NCI-H146 (cell line): ENCODE results near the gene BNIP3.
"Not testable (repeated sequence)": the region's sequence is repeated elsewhere in the genome, so short reads cannot be mapped to it uniquely, and the experiment has no call there.

Experiments
- DNase-seq: peaks from one replicate; lab custom pipeline; 2025; lab: John Stamatoyannopoulos, UW

The BNIP3 gene

DNA sequence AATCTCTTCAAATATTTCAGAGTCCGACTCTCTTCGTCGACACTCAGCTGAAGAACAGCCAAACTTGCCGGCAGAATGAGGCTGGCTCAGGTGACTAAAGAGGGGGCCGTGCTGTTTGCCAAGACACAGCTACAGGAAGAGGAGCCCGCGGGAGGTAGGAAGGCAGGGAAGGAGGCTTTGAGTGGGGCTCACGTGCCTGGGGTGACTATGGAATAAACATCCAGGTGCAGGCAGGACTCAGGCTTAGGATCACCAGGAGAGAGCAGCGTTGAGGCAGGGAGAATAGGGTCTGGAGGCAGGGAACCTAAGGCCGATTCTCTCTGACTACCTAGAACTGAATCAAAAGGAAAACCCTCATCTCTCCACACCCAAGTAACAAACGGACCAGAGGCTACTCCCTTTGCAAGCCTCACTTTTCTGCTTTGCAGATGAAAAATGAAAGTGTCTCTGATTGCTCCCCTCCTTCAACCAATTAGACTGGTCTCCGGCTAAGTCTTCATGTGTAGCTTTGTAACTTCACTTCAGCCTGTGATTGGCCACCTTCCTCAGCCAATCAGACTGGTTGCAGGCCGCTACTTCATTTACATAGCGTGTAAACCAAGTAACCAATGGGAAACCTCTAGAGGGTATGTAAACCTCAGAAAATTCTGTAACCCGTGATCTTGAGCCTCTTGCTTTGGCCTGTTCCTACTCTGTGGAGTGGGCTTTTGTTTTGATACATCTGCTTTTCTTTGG lies 19.7 kb upstream of the BNIP3 start:
- peak; percentile 63 for DNase-seq

- DNase-seq = no peak
These were observed 17.3 kb upstream of the BNIP3 start for GRCh38 chr10:131998845-131999681.

DNA sequence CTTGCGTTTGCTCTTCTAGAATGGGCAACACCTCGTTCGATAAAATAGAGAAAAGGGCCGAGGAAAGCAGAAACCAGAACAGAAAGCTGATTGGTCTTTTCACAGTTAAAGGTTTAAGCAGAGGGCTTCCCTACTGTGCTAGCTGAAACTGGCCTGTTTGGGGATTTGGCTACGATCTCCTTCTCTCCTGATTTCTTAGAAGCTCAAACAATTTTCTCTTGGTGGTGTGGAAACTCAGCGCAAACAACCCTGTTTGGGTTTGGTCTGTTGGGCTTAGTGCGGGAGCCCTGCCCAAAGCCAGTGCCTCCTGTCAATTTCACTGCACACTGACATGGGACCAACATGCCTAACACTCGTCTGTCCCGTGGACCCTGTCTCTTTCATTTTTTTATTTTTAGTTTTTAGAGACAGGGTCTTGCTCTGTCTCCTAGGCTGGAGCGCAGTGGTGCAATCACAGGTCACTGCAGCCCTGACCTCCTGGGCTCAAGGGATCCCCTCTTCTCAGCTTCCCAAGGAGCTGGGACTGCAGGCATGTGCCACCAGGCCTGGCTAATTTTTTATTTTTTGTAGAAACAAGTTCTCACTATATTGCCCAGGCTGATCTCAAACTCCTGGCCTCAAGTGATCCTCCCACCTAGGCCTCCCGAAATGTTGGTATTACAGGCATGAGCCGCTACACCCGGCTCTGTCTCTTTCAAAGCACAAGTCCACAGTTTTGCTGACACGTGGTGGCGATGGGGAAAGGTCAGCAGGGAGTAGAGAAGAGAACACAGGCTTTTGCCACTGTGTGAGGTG lies 16.5 kb upstream of the BNIP3 start:
- DNase-seq = no peak

DNA sequence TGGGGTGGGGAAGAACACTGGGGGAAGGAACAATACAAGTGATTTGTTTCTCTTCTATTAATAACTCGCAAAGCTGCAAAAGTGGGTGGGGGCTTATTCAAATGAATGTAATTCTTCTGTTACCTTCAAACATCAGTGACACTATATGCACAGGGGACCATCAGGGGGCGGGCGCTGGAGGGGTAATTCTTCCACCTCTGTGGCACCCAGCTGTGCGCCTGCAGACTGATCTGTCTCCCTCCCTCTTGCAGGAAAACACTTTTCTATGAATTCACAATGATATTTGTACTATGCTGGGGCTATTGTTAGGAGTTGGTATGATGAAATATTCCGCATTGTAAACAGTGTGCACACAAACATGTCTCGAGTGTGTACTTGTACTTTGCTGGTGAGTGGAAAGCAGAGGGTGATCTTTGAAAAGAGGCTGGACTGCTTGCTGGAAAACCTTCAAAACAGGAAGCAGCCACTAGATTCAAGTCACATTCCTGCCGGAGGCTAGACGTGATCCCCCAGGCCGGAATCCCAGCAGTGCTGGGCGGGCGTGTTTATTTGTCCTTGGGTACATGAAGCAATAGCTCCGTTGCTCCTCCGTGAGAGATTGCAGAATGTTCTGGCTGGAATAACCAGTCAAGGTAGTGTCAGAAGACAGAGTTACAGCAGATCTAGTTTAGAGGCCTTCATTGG lies 15.8 kb upstream of the BNIP3 start:
- DNase-seq = peak; percentile 32

GRCh38 chr10:131996466-131997365 lies 15.0 kb upstream of the BNIP3 start:
- DNase-seq = no peak

DNA sequence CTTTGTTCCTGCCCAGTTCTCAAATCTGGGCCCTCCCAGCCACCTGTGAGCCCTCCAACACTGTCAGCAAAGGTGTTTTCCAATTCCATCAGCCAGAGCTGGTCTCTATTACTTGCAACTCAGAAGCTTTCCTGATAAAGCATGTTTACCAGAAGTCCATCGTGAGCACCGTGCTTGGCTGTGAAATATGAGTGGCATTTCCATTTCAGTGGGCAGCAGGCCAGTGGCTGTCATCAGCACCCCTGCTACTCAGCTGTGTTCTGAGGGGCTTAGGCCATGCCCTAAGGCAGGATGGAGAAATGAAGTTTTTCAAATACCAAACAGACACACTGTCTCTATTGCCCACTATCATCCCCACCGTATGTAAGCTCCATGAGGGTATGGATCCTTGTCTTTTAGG lies 12.7 kb upstream of the BNIP3 start:
- DNase-seq = no peak

DNA sequence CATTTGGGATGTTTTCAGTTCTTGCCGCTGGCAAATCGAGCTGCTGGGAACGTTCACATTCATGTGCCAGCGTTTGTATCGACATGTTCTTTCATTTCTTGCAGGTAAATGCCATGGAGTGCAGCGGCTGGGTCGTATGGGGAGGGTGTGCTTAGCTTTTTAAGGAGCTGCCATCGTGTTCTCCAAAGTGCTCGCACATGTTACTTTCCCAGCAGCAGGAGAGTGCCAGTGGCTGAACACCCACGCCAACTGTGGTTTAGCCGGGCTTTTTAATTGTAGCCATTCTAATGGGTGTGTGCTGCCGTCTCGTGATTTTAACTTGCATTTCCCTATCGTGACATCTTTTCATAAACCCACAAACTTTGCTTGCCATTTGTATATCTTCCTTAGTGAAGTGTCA lies 11.6 kb upstream of the BNIP3 start:
- DNase-seq = no peak

GRCh38 chr10:131991726-131992125 lies 10.0 kb upstream of the BNIP3 start:
- DNase-seq = no peak

- DNase-seq = not testable (repeated sequence)
These were observed 6.1 kb upstream of the BNIP3 start for GRCh38 chr10:131987786-131988185.

DNA sequence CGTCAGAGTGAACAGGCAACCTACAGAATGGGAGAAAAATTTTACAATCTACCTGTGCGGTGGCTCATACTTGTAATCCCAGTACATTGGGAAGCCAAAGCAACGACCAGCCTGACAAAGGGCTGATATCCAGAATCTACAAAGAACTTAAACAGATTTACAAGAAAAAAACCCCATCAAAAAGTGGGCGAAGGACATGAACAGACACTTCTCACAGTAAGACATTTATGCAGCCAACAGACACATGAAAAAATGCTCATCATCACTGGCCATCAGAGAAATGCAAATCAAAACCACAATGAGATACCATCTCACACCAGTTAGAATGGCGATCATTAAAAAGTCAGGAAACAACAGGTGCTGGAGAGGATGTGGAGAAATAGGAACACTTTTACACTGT lies 5.6 kb upstream of the BNIP3 start:
- DNase-seq = not testable (repeated sequence)

- not testable (repeated sequence) for DNase-seq
These were observed 5.1 kb upstream of the BNIP3 start for GRCh38 chr10:131986851-131987250.

DNA sequence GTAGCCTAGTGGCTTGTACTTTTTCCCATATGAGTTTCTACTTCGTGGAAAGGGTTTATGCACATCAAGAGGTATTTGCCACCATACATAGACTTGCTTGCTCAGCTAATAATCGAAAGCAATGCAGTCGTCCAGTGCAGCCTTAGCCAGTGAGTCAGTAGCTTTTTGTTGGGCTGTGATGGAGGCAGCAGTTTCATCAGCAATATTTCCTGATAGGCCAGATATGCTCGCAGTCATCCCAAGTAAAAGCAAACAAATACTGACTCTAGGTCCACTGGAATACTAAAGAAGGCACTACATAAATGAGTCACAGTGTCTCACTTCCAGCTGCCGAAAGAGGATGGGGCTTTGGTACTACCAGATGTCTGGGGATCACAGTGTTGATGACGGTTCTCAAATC lies 2.1 kb upstream of the BNIP3 start:
- no peak for DNase-seq

DNA sequence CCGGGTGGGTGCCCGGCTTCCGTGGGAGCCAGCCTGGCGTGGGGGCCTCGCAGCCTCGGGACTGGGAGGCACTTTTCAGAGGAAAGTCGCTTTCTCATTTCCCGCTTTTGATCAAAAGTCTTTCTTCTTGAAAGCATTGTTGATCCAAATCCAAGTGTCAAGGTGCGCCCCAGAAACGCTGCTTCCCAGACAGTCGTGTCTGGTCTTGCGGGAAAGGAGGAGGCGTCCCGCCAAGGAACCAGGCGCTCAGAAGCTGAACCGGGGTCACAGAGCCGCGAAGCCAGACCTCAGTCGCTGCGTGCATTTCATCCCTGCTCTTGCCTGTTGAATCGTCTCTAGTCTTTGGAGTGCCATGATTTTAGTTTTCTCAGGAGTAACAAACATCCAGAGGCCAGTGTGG lies 1.1 kb upstream of the BNIP3 start:
- DNase-seq = no peak

GRCh38 chr10:131982185-131982756 lies 548 bp upstream of the BNIP3 start:
- peak; percentile 13 for DNase-seq

DNA sequence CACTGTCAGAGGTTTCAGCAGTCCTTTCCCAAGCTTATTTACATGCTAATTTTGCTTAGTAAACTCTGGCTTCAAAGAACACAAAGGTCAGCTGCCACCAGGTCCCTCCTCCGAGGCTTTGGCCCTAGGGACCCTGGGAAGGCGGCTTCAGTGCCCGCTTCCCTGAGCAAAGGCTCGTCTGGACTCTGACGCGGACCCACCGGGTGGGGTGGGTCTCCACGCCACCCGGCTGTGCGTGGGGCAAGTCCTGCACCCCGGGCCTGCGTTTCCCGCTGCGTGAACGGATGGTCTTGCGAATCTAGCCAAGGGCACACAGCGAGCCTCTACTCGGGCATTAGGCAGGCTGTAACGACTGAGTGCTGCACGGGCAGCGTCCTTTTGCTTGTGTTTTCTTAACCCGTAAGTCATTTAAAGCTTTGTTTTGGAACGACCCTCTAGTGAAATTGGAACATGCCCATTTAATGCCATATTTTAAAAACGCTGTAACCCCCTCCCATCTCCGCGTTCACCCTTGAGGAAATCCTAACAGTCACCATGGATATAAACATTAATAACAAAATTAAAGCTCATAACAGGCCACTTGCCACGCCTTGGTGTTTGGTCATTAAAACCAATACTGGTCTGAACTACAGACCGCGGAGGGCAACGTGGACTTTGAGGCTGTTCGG lies 828 bp downstream of the BNIP3 start:
- DNase-seq = peak; percentile 15

DNA sequence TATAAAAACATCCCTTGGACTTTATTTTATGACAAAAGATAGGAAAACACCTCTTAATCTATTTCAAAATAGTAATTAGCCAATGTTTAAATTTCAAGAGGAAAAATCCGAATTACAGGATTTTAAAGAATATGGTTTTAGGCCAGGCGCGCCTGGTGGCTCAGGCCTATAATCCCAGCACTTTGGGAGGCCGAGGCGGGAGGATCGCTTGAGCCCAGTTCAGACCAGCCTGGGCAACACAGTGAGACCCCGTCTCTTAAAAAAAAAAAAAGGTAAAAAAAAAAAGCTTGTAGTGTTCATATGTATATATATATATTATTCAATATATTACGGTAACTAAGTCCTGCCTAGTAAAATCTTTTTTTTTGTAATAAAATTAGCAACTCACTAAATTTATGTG lies 1.4 kb downstream of the BNIP3 start:
- no peak for DNase-seq

DNA sequence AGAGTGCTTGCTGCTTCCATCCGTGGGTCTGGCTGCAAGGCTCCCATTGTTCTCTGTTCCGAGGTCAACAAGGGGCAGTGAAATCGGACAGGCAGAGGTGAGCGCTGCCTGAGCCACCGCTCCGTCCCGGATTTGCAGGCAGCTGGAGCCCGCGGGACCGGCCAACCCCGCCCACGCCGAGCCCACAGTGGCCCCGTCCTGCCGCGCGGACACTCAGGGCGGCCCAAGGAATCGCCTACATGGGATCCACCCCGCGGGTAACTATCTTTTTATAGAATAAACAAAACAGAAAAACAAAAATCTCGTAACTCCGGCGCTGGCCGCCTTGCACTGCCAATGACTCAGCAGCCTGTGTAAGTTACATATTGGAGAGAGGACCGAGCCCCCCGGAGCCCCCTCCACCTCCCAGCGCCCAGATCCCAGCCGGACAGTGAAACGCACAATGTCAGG lies 1.9 kb downstream of the BNIP3 start:
- no peak for DNase-seq

- no peak for DNase-seq
These were observed 2.4 kb downstream of the BNIP3 start for GRCh38 chr10:131979336-131979735.

GRCh38 chr10:131978851-131979250 lies 2.9 kb downstream of the BNIP3 start:
- no peak for DNase-seq

GRCh38 chr10:131978366-131978765 lies 3.4 kb downstream of the BNIP3 start:
- DNase-seq = no peak
